Lower lobe of right lung (tissue), 2 donors: ENCODE data around the gene MBOAT1. TPM values are rescaled to one million over a fixed set of nuclear protein-coding genes. Genes with fewer than 3 reads are reported as not detected.

ENCODE experiments used
- ATAC-seq, 2 donors: fragments of 200-7000 bp; cut with Tn5 transposase; one replicate each; pipeline ENCODE4 v1.9.1; 2020 to 2022; ENCODE audit warnings: mild to moderate bottlenecking in 2 of 2, moderate library complexity in 2 of 2
- DNase-seq: peaks from one replicate; pipeline ENCODE4 v3.0.0-alpha.2; 2020
- H3K27ac ChIP-seq: fragments of 200-600 bp; one replicate; pipeline ENCODE4 v1.8.0; 2022
- H3K27me3 ChIP-seq: fragments of 200-600 bp; one replicate; pipeline ENCODE4 v1.8.0; 2022; ENCODE audit warnings: low read depth
- H3K36me3 ChIP-seq: fragments of 200-600 bp; one replicate; pipeline ENCODE4 v1.8.0; 2022; ENCODE audit warnings: mild to moderate bottlenecking
- H3K4me1 ChIP-seq: fragments of 200-600 bp; one replicate; pipeline ENCODE4 v1.8.0; 2022
- H3K4me3 ChIP-seq: fragments of 200-600 bp; one replicate; pipeline ENCODE4 v1.8.0; 2022; ENCODE audit warnings: mild to moderate bottlenecking
- H3K9me3 ChIP-seq: fragments of 200-600 bp; one replicate; pipeline ENCODE4 v1.8.0; 2022
- CTCF ChIP-seq: fragments of 200-600 bp; IDR thresholded peaks from one replicate; pipeline ENCODE4 v1.8.0; 2022; ENCODE audit warnings: antibody characterized with exemption, mild to moderate bottlenecking
- intact Hi-C: fragments of 100-400 bp; cut with DNase I; formaldehyde crosslinking; loops from one replicate; pipeline ENCODE4 v1.11.0; 2022
- total RNA-seq: library from RNA; stranded (reverse); fragmentation: NEBNext Ultra II Directional; extraction: Animal tissue kit (Norgen Biotek cat#: 25700); gene quantifications from one replicate; pipeline ENCODE4 v1.2.1, GENCODE V29; 2021
- donor health status: DM: no; HTN: yes; CAD: no; lungs with severe emphysema.

MBOAT1 gene
- total RNA-seq, 1 donor from 2014 or later: 13.1 TPM

DNA sequence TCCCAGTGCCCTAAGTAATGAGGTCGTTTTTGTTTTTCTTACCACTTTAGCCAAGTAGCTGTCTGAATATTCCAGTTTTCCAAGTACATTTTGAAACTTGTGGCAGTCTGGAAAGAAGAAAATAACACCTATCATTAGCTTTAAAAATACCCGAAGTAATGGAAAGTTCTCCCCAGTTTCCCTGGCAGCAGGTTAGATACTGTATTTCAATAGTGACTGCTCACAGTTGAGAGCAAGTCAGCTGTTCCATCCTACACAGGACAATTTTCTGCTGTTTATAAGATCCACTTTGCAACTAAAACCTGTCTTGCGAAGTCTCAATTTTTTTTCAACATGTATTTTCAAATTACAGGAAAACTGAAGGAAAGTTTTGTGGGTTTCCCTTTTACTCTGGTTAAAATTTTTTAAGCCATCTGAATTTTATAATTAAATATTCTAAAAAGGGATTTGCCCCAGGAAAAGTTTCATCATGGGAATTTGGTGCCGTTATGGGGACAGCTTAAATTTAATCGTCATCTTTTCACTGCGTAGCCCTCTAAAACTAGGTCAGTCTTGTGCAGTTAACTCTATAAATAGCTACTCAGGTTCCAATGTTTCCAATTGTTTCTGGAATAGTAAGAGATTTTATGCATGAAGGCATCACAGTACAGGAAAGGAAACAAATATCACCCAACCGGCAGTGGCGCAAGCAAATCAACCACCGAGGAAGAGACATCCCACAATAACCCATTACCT is 96.9 kb downstream of the MBOAT1 start:
- Histone ChIP-seq H3K4me3 (no peak overlapping the region), H3K27me3 (no peaks in the 10 kb centered on the region), H3K9me3 (no peaks in the 10 kb centered on the region), H3K36me3 (peaks cover 46% of the 10 kb centered on the region), H3K4me1 (no peaks in the 10 kb centered on the region), H3K27ac (no peak overlapping the region)
- ATAC-seq: no peak
- no peak for DNase-seq
- TF ChIP-seq CTCF: no peak
- intact Hi-C loops: no loop called here

GRCh38 chr6:20113649-20114224 is 98.5 kb downstream of the MBOAT1 start:
- no peak overlapping the region for H3K27ac ChIP-seq
- intact Hi-C loops: no loop called here
- no peak for ATAC-seq
- H3K27me3 ChIP-seq: no peaks in the 10 kb centered on the region
- no peak overlapping the region for H3K4me3 ChIP-seq
- TF ChIP-seq CTCF: no peak
- peaks cover 42% of the 10 kb centered on the region for H3K36me3 ChIP-seq
- no peaks in the 10 kb centered on the region for H3K4me1 ChIP-seq
- no peak for DNase-seq
- H3K9me3 ChIP-seq: no peaks in the 10 kb centered on the region

DNA sequence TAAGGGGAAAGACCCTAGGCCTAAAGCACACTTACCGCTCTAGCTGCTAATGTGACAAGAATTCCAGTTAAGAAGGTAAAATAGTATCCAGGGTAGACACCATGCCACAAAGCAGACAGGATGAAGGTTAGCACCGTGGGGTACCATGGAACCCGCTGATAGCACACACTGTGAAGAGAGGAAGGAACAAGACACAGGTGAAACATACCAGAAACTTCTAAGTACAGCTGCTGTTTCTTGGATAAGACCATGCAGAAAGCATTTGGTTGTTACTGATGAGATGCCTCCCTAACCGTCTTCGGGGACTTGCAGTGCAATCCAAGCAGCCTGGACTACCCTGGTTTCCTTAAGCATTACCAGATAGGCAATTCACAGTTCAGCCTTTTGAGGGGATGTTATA is 99.4 kb downstream of the MBOAT1 start:
- H3K4me3 ChIP-seq: no peak overlapping the region
- H3K36me3 ChIP-seq: peaks cover 50% of the 10 kb centered on the region
- H3K4me1 ChIP-seq: no peaks in the 10 kb centered on the region
- no peak overlapping the region for H3K27ac ChIP-seq
- no peaks in the 10 kb centered on the region for H3K9me3 ChIP-seq
- TF ChIP-seq CTCF: no peak
- intact Hi-C loops: no loop called here
- no peaks in the 10 kb centered on the region for H3K27me3 ChIP-seq
- ATAC-seq (no peak), DNase-seq (no peak)

DNA sequence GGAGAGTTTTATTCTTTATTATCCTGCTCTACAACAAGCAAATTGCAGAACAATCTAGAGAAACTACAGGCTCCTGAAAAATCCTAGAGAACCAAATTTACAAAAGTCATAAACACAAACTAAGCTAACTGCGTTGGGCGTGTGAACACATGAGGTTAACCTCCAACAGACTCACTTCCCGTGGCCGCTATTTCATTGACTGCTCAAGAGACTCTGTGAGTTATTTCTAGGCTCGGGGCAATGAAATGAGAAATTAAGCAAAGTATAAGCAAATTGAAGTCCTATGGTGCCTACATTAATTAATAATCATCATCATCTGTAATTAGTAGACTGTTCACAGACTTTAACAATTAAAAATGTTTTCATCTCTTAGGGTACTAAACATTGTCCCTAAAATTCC is 100.0 kb downstream of the MBOAT1 start:
- intact Hi-C loops: no loop called here
- peaks cover 56% of the 10 kb centered on the region for H3K36me3 ChIP-seq
- H3K27ac ChIP-seq: no peak overlapping the region
- no peaks in the 10 kb centered on the region for H3K27me3 ChIP-seq
- no peak for TF ChIP-seq CTCF
- ATAC-seq: no peak
- DNase-seq: no peak
- no peaks in the 10 kb centered on the region for H3K9me3 ChIP-seq
- no peak overlapping the region for H3K4me3 ChIP-seq
- no peaks in the 10 kb centered on the region for H3K4me1 ChIP-seq

GRCh38 chr6:20110478-20110877 is 101.8 kb downstream of the MBOAT1 start:
- Histone ChIP-seq H3K36me3 (peaks cover 65% of the 10 kb centered on the region), H3K27me3 (no peaks in the 10 kb centered on the region), H3K27ac (no peak overlapping the region), H3K9me3 (no peaks in the 10 kb centered on the region), H3K4me3 (no peak overlapping the region), H3K4me1 (no peaks in the 10 kb centered on the region)
- ATAC-seq (no peak), DNase-seq (no peak)
- TF ChIP-seq CTCF: no peak
- intact Hi-C loops: no loop called here
